Coronary artery (tissue), 2 donors: ENCODE results near the gene HTRA1.

ENCODE experiments used
- DNase-seq: peaks from one replicate; pipeline ENCODE4 v3.0.0-alpha.2; 2017; ENCODE audit warnings: low spot score
- H3K27ac ChIP-seq, 2 donors: fragments of 200-600 bp; sonication (generic); one replicate each; pipeline ENCODE4 v1.5.1; 2016 to 2019
- H3K4me3 ChIP-seq: fragments of 200-600 bp; sonication (generic); 2 replicates; pipeline ENCODE4 v1.5.1; 2016; ENCODE audit warnings: mild to moderate bottlenecking, moderate library complexity
- TF ChIP-seq, protein P1 (sequence below): fragments of 200-600 bp; sonication (generic); IDR thresholded peaks from one replicate; pipeline ENCODE4 v1.5.1; 2019; ENCODE audit warnings: antibody characterized with exemption

Gene HTRA1

DNA sequence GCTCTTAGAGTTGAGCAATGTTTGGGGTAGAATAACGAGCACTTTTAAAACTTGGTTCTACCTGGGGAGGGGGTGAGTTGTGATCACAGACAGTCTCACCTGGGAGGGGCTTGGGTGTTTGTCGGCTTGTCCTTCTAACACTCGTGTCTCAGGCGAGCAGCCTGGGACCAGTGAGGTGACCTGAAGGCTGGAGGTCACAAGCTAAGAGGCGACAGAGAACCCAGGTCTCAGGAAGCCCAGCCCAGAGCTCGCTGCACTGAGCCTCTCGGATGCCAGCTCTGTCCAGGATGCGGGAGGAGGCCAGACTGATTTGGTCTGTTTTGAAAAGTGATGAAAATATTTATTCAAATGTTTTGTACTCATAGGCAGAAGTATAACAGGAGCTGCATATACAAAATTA, 11.8 kb downstream of the HTRA1 start:
- Histone ChIP-seq H3K4me3 (no peak overlapping the region), H3K27ac (no peak overlapping the region)
- no peak for DNase-seq
- TF ChIP-seq, protein P1, sequence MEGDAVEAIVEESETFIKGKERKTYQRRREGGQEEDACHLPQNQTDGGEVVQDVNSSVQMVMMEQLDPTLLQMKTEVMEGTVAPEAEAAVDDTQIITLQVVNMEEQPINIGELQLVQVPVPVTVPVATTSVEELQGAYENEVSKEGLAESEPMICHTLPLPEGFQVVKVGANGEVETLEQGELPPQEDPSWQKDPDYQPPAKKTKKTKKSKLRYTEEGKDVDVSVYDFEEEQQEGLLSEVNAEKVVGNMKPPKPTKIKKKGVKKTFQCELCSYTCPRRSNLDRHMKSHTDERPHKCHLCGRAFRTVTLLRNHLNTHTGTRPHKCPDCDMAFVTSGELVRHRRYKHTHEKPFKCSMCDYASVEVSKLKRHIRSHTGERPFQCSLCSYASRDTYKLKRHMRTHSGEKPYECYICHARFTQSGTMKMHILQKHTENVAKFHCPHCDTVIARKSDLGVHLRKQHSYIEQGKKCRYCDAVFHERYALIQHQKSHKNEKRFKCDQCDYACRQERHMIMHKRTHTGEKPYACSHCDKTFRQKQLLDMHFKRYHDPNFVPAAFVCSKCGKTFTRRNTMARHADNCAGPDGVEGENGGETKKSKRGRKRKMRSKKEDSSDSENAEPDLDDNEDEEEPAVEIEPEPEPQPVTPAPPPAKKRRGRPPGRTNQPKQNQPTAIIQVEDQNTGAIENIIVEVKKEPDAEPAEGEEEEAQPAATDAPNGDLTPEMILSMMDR, result no peak

DNA sequence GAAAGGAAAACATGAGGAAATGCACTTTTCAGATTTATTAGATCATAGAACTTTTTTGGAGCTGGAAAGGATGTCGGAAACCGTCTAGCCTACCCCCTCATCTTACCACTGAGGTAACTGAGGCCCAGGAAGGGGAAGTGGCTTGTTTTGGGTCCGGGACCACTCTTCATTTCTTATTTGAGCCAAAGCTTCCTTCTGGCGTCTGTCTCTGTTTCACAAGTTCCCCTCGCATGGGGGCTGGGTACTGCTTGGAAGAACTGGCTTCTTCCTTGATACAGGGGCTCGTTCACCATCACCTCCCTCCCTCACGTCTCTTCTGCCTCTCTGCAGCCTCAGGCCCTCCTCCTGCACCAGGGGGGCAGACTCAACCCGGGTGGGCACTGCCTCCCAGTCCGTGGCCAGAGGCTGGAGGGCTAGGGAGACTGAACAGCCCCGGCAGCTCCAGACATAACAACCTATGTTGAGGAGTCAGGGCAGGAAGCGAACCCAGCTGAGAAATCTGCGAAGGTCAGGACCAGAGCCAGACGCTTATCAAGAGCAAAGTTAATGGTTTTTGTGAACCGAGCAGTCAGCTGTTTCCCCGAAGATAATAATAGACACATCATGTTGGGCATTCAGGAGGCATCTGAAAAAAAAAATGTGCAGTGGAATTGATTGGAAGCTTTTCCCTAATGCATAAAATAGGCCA, 12.9 kb downstream of the HTRA1 start:
- peak overlapping the region; percentile 57 for H3K4me3 ChIP-seq
- TF ChIP-seq, protein P1, result no peak
- no peak for DNase-seq
- peak overlapping the region; percentile 42 to 82 for H3K27ac ChIP-seq

DNA sequence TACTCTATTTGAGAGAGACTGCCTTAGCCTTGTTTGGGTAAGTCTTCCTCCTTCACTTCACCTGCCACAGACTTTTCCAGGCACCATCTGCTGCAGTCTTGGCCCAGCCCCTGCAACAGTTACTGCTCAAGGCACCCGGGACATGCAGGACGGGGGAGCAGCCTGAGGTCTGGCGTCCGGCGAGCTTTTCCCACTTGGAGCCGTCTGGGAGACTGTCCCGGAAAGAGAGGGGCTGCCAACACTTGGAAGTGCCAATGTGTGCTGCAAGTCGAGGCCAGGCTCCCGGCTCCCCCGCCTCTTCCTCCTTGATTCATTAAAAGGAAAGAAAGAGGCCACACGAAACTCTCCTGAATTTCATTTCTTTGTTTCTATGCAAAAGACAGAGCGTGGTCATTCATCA, 13.7 kb downstream of the HTRA1 start:
- no peak for DNase-seq
- Histone ChIP-seq H3K27ac (peak overlapping the region; percentile 42 to 82), H3K4me3 (peak overlapping the region; percentile 57)
- TF ChIP-seq, protein P1, result no peak

DNA sequence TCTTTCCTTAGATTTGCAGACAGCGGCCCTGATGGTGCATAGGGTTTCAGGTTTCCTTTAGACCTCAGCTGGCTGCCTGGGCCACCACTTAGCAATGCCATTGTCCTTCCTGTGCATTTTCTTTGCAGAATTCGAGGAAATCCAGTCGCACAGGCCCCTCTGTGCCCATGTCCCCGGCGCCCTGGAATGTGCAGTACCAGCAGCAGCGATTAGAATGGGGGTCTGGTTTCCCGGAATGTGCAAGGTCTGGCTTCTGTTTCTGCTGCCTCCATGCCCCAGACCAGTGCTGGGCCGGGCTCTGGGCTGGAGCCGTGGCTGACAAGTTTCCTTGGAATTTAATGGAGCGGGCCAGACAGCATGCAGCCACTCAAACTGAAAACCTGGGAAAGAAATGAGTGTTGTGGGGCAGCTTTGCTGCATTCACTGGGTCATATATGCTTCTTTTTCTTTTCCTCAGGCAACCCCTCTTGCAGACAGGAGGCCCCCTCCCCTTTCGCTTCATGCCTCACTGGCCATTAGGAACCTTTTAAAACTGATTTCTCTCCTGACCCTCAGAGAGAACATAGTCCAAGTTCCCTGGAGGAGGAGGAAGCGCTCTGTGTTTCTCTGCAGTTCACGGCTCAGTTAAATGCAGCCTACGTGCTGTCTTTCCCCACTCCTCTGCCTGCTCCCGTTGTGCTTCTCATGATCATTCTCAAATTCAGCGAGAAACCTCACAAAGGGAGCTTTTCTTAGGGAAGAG, 14.4 kb downstream of the HTRA1 start:
- Histone ChIP-seq H3K27ac (peak overlapping the region; percentile 42 to 82), H3K4me3 (peak overlapping the region; percentile 57)
- TF ChIP-seq, protein P1, result no peak
- no peak for DNase-seq

DNA sequence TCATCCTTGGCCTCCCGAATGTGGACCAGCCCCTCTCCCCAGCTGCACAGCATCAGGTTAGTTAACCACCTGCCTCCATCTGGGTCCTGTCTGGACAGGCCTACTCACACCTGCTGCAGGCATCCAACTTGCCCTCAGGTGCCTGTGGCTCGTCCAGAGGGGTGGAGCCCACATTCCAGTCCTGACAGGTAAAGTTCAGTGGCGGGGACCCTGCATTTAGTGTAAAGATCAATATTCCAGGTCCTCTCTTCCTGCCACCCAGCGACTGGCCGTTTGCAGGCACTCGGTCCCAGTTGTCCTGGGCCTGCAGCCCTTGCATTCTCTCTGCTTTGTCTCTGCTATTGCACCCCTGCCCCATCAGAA, 15.0 kb downstream of the HTRA1 start:
- peak overlapping the region in 1 of 2 donors; percentile 82 for H3K27ac ChIP-seq

DNA sequence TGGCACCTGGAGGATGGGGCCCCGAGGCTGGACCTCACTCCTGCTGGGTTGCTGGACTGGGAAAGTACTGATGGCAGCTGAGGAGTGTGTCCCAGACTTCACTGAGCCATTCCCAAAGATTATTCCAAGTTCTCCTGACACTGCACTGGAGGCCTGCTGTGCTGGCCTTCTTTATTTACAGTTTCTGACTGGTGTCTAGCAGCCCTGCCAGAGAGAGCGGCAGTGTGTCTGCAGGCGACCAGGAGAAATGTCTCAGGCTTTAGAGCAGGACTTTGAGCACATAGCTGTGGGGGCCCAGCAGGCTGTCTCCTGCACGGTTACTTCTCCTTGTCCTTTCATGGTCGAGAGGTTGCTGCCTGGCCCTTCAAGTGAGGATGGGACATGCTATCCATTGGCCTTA, 16.1 kb downstream of the HTRA1 start:
- TF ChIP-seq, protein P1, result no peak
- Histone ChIP-seq H3K27ac (no peak overlapping the region), H3K4me3 (no peak overlapping the region)
- DNase-seq, result no peak

More for the DNA sequence above, 15.0 kb downstream of the HTRA1 start:
- no peak overlapping the region for H3K4me3 ChIP-seq
- TF ChIP-seq, protein P1, result no peak
- no peak for DNase-seq

DNA sequence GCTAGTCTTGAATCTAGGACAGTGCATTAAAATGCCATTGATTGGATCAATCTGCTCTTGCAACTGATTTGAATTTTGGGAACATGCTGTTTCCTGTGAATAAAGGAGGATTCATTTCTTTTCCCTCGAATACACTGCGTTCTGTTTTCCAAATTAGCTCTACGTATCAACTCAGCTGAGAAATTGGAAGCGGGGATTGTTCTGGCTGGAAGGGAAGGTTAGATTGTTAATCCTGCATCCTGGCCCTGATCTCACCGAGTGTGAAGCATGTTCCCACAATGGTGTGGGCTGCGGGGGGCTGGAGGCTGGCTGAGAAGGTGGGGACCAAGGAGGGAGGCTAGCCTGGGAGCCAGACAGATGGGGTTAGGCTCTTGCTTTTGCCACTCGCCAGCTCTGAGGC, 17.6 kb downstream of the HTRA1 start:
- Histone ChIP-seq H3K4me3 (no peak overlapping the region), H3K27ac (no peak overlapping the region)
- TF ChIP-seq, protein P1, result no peak
- no peak for DNase-seq
